HEK293 (cell line): Measurements from ENCODE around the gene NELFE.

ENCODE experiments used
- CTCF ChIA-PET: fragments of 350-600 bp; formaldehyde crosslinking; extraction: SDS; loops from one replicate; lab custom pipeline; 2021; ENCODE audit warnings: antibody characterized with exemption; lab: Yijun Ruan, JAX
- POLR2A ChIA-PET: fragments of 300-600 bp; formaldehyde crosslinking; extraction: SDS; loops from one replicate; lab custom pipeline; 2020; ENCODE audit warnings: antibody characterized with exemption, inconsistent platforms; lab: Yijun Ruan, JAX
- H3K27ac ChIP-seq: fragments of 200-500 bp; sonication (Bioruptor generic); 2 replicates; pipeline ENCODE4 v1.5.1; 2014; ENCODE audit warnings: low read depth, low read length, control low read depth, inconsistent platforms; ENCODE audit errors: extremely low read depth
- H3K36me3 ChIP-seq, 2 experiments: fragments of 200-500 bp in 1 of 2; sonication (Bioruptor generic) in 1 of 2; 1 replicate in 1 of 2; 2 replicates in 1 of 2; pipeline ENCODE4 v1.5.1; 2014 to 2017; ENCODE audit warnings: inconsistent platforms in 2 of 2, low read length in 2 of 2; ENCODE audit not compliant: control insufficient read depth in 2 of 2, insufficient read depth in 1 of 2
- H3K4me1 ChIP-seq: fragments of 200-500 bp; sonication (Bioruptor generic); 2 replicates; pipeline ENCODE4 v1.5.1; 2014; ENCODE audit warnings: mild to moderate bottlenecking, low read length, inconsistent platforms; ENCODE audit not compliant: control insufficient read depth, insufficient read depth
- H3K4me3 ChIP-seq: 2 replicates; pipeline ENCODE4 v1.5.1; 2011; ENCODE audit warnings: low read depth, mild to moderate bottlenecking, control low read depth, low read length, moderate library complexity
- H3K9me3 ChIP-seq: fragments of 200-500 bp; sonication (Bioruptor generic); 2 replicates; pipeline ENCODE4 v1.5.1; 2014; ENCODE audit warnings: low read depth, low read length, inconsistent platforms; ENCODE audit not compliant: control insufficient read depth, insufficient read depth
- PRDM1 ChIP-seq: fragments of 450-650 bp; formaldehyde crosslinking; IDR thresholded peaks from 2 replicates; pipeline ENCODE4; 2016; ENCODE audit warnings: missing biosample characterization, missing genetic modification characterization
- SALL2 ChIP-seq: fragments of 450-650 bp; formaldehyde crosslinking; IDR thresholded peaks from 2 replicates; pipeline ENCODE4 v1.5.0; 2017; ENCODE audit warnings: missing biosample characterization, mild to moderate bottlenecking, missing genetic modification characterization, borderline replicate concordance
- ZIC2 ChIP-seq: fragments of 450-650 bp; formaldehyde crosslinking; IDR thresholded peaks from 2 replicates; pipeline ENCODE4 v1.5.1; 2016; ENCODE audit warnings: missing biosample characterization, missing genetic modification characterization
- ZNF18 ChIP-seq: fragments of 450-650 bp; formaldehyde crosslinking; IDR thresholded peaks from 2 replicates; pipeline ENCODE4 v1.5.1; 2016; ENCODE audit warnings: missing biosample characterization, missing genetic modification characterization
- ZNF274 ChIP-seq, 2 experiments: fragments of 200-500 bp in 1 of 2; fragments of 450-650 bp in 1 of 2; sonication (Bioruptor generic) in 1 of 2; formaldehyde crosslinking in 1 of 2; IDR thresholded peaks; 2 replicates each; pipeline versions ENCODE4 v1.5.1 to v1.6.1; 2014 to 2016; ENCODE audit warnings: borderline replicate concordance in 1 of 2, inconsistent platforms in 1 of 2, low read length in 1 of 2, missing biosample characterization in 1 of 2, missing genetic modification characterization in 1 of 2
- ZNF280D ChIP-seq: fragments of 450-650 bp; formaldehyde crosslinking; IDR thresholded peaks from 2 replicates; pipeline ENCODE4 v1.5.1; 2016; ENCODE audit warnings: missing biosample characterization, missing genetic modification characterization
- ZNF335 ChIP-seq: fragments of 450-650 bp; formaldehyde crosslinking; conservative IDR thresholded peaks from 2 replicates; pipeline ENCODE4 v1.5.1; 2016; ENCODE audit warnings: missing biosample characterization, missing genetic modification characterization
- ZNF514 ChIP-seq: fragments of 450-650 bp; formaldehyde crosslinking; IDR thresholded peaks from 2 replicates; pipeline ENCODE4 v1.5.1; 2016; ENCODE audit warnings: missing biosample characterization, missing genetic modification characterization
- ZNF561 ChIP-seq: fragments of 450-650 bp; IDR thresholded peaks from 2 replicates; pipeline ENCODE4 v1.5.1; 2018; ENCODE audit warnings: missing biosample characterization, missing genetic modification characterization, borderline replicate concordance
- ZNF843 ChIP-seq: fragments of 450-650 bp; formaldehyde crosslinking; IDR thresholded peaks from 2 replicates; pipeline ENCODE4 v1.5.1; 2016; ENCODE audit warnings: missing biosample characterization, missing genetic modification characterization

The NELFE gene

GRCh38 chr6:31952140-31952805 is 6.5 kb downstream of the NELFE start (continued):
- TF ChIP-seq ZNF514 (no peak), ZNF280D (tag by site-specific recombination) (no peak), ZNF843 (tag by site-specific recombination) (no peak)
- TF ChIP-seq, all 188 proteins: peak for 3

- no peak overlapping the region for H3K27ac ChIP-seq
- TF ChIP-seq SALL2 (no peak), PRDM1 (peak; percentile 49; the same call in 1 of the 2 replicates)
- no peaks in the 10 kb centered on the region for H3K4me1 ChIP-seq
- peaks cover 6 to 46% of the 10 kb centered on the region in 2 experiments; a peak in 2 of 3 replicates for H3K36me3 ChIP-seq
- H3K9me3 ChIP-seq: no peaks in the 10 kb centered on the region
- ChIA-PET POLR2A (interaction anchor here (0.9 to 4.2 kb wide), 6 partner anchors 10 to 247 kb away, joined by 3 to 17 read pairs (median 4); partner anchors contain the start of genes ABHD16A and NEU1), CTCF (interaction anchor here (0.6 to 3.3 kb wide), 8 partner anchors 9 to 211 kb away, joined by 3 to 70 read pairs (median 4); partner anchors contain the start of gene LSM2)
- no peak overlapping the region for H3K4me3 ChIP-seq
Observed at GRCh38 chr6:31949926-31950548, 8.7 kb downstream of the NELFE start.

GRCh38 chr6:31948753-31949413 is 9.9 kb downstream of the NELFE start:
- no peak overlapping the region for H3K27ac ChIP-seq
- ChIA-PET CTCF (no interaction called here), POLR2A (interaction anchor here (0.6 to 4.2 kb wide), 11 partner anchors 9 to 154 kb away, joined by 3 to 17 read pairs (median 3); partner anchors contain the start of genes DXO, NELFE, NEU1 and SKIC2)

GRCh38 chr6:31948306-31948705 is 10.5 kb downstream of the NELFE start:
- Histone ChIP-seq H3K4me1 (no peaks in the 10 kb centered on the region), H3K36me3 (peaks cover 0 to 28% of the 10 kb centered on the region in 2 experiments; a peak in 1 of 3 replicates), H3K27ac (no peak overlapping the region), H3K9me3 (no peaks in the 10 kb centered on the region), H3K4me3 (no peak overlapping the region)
- TF ChIP-seq ZNF335 (tag by site-specific recombination) (no peak), ZNF561 (tag by site-specific recombination) (no peak), ZNF274 (IDR thresholded peaks at IDR 0.05; ENCODE audit: low read length) (no peak), ZNF274 (tag by site-specific recombination; IDR thresholded peaks at IDR 0.05; ENCODE audit: borderline replicate concordance) (no peak)
- ChIA-PET CTCF (interaction anchor here (0.6 to 0.7 kb wide), 2 partner anchors 148 to 157 kb away, joined by 3 read pairs; no protein-coding TSS in a partner anchor), POLR2A (interaction anchor here (0.6 to 1.9 kb wide), 9 partner anchors 10 to 155 kb away, joined by 3 to 9 read pairs (median 3); partner anchors contain the start of genes DXO and NEU1)

More at GRCh38 chr6:31948753-31949413, 9.9 kb downstream of the NELFE start:
- Histone ChIP-seq H3K9me3 (no peaks in the 10 kb centered on the region), H3K4me3 (no peak overlapping the region), H3K4me1 (no peaks in the 10 kb centered on the region), H3K36me3 (peaks cover 6 to 34% of the 10 kb centered on the region in 2 experiments; a peak in 1 of 3 replicates)
- TF ChIP-seq ZNF18 (tag by site-specific recombination) (no peak), ZIC2 (tag by site-specific recombination) (0 out of 2 replicates have a peak, but pooled peaks have one; percentile 18)
